Measurements from ENCODE around the gene SND1. TPM values are rescaled to one million over a fixed set of nuclear protein-coding genes. Genes with fewer than 3 reads are reported as not detected.
A peak's percentile ranks its signal among the peaks of the same experiment; 100 is the strongest.
"Not testable (repeated sequence)": the region's sequence is repeated elsewhere in the genome, so short reads cannot be mapped to it uniquely, and the experiment has no call there.

The SND1 gene
- total RNA-seq, 1 experiment from 2014 or later, result 274 TPM

- H3K36me3 Mint-ChIP-seq (ENCODE audit: insufficient read depth, unreplicated experiment), result peaks cover 34% of the 10 kb centered on the region
- Histone ChIP-seq H3K4me1 (0 out of 2 replicates have a peak, but pooled peaks cover 4% of the 10 kb centered on the region), H3K4me3 (ENCODE audit: low read depth, low read length) (no peak overlapping the region), H3K36me3 (ENCODE audit: control insufficient read depth, insufficient read depth, low read length) (no peaks in the 10 kb centered on the region; the same call in 1 of the 2 replicates), H3K9me3 (peaks cover 22% of the 10 kb centered on the region), H3K27me3 (replicated peaks; ENCODE audit: control insufficient read depth, insufficient read depth, low read length) (no peaks in the 10 kb centered on the region)
- ChIA-PET POLR2A (no interaction called here), CTCF (no interaction called here)
- peaks cover 8% of the 10 kb centered on the region for H3K4me1 Mint-ChIP-seq (ENCODE audit: low read depth, unreplicated experiment)
- BruUV-seq (replicated peaks), result no TSS peak
- no peak overlapping the region for H3K4me3 Mint-ChIP-seq (ENCODE audit: unreplicated experiment)
- no peaks in the 10 kb centered on the region for H3K27me3 Mint-ChIP-seq (ENCODE audit: insufficient read depth, unreplicated experiment)
- TF ChIP-seq CTCF (IDR thresholded peaks at IDR 0.05; ENCODE audit: insufficient read depth in 1 of 2, low read depth in 1 of 2, low read length in 1 of 2, severe bottlenecking in 1 of 2, unreplicated experiment in 1 of 2), result no peak
- H3K27ac Mint-ChIP-seq (ENCODE audit: unreplicated experiment), result no peak overlapping the region
- intact Hi-C loops (cut with micrococcal nuclease; ENCODE audit: unreplicated experiment), result no loop called here
- peaks cover 27% of the 10 kb centered on the region for H3K9me3 Mint-ChIP-seq (ENCODE audit: unreplicated experiment)
- no peak for DNase-seq
These were observed 181.6 kb downstream of the SND1 start for GRCh38 chr7:127833641-127834040.

- Mint-ChIP-seq H3K36me3 (ENCODE audit: insufficient read depth, unreplicated experiment) (peaks cover 40% of the 10 kb centered on the region), H3K9me3 (ENCODE audit: unreplicated experiment) (peaks cover 27% of the 10 kb centered on the region), H3K27ac (ENCODE audit: unreplicated experiment) (no peak overlapping the region), H3K27me3 (ENCODE audit: insufficient read depth, unreplicated experiment) (no peaks in the 10 kb centered on the region), H3K4me1 (ENCODE audit: low read depth, unreplicated experiment) (peaks cover 8% of the 10 kb centered on the region), H3K4me3 (ENCODE audit: unreplicated experiment) (no peak overlapping the region)
- Histone ChIP-seq H3K9me3 (peaks cover 22% of the 10 kb centered on the region), H3K4me1 (0 out of 2 replicates have a peak, but pooled peaks cover 4% of the 10 kb centered on the region), H3K4me3 (ENCODE audit: low read depth, low read length) (no peak overlapping the region), H3K27me3 (replicated peaks; ENCODE audit: control insufficient read depth, insufficient read depth, low read length) (no peaks in the 10 kb centered on the region), H3K36me3 (ENCODE audit: control insufficient read depth, insufficient read depth, low read length) (no peaks in the 10 kb centered on the region; the same call in 1 of the 2 replicates)
- BruUV-seq (replicated peaks), result no TSS peak
- intact Hi-C loops (cut with micrococcal nuclease; ENCODE audit: unreplicated experiment), result no loop called here
- CTCF ChIA-PET, result interaction anchor here (0.5 kb wide), 1 partner anchor 374 kb away, joined by 4 read pairs; no protein-coding TSS in a partner anchor
- POLR2A ChIA-PET, result no interaction called here
- TF ChIP-seq CTCF (IDR thresholded peaks at IDR 0.05; ENCODE audit: insufficient read depth in 1 of 2, low read depth in 1 of 2, low read length in 1 of 2, severe bottlenecking in 1 of 2, unreplicated experiment in 1 of 2), result no peak
- DNase-seq, result no peak
These were observed 183.7 kb downstream of the SND1 start for GRCh38 chr7:127835679-127836078.

- peaks cover 22% of the 10 kb centered on the region for H3K9me3 ChIP-seq
- H3K27me3 ChIP-seq (replicated peaks; ENCODE audit: control insufficient read depth, insufficient read depth, low read length); H3K4me1 ChIP-seq; intact Hi-C loops (cut with micrococcal nuclease; ENCODE audit: unreplicated experiment); H3K4me3 Mint-ChIP-seq (ENCODE audit: unreplicated experiment); H3K36me3 ChIP-seq (ENCODE audit: control insufficient read depth, insufficient read depth, low read length); H3K27me3 Mint-ChIP-seq (ENCODE audit: insufficient read depth, unreplicated experiment); POLR2A ChIA-PET; H3K4me1 Mint-ChIP-seq (ENCODE audit: low read depth, unreplicated experiment); H3K4me3 ChIP-seq (ENCODE audit: low read depth, low read length); BruUV-seq (replicated peaks): not testable (repeated sequence)
- CTCF ChIA-PET, result interaction anchor here (0.6 kb wide), 1 partner anchor 96 kb away, joined by 3 read pairs; no protein-coding TSS in a partner anchor
- H3K27ac Mint-ChIP-seq (ENCODE audit: unreplicated experiment), result peak overlapping the region; percentile 23
- H3K9me3 Mint-ChIP-seq (ENCODE audit: unreplicated experiment), result peaks cover 27% of the 10 kb centered on the region
- DNase-seq, result peak; percentile 36 to 52
- peaks cover 52% of the 10 kb centered on the region for H3K36me3 Mint-ChIP-seq (ENCODE audit: insufficient read depth, unreplicated experiment)
These were observed 185.9 kb downstream of the SND1 start for GRCh38 chr7:127837816-127838410.
